ENCODE measurements around the gene DCDC2B.
"Not testable (repeated sequence)": the region's sequence is repeated elsewhere in the genome, so short reads cannot be mapped to it uniquely, and the experiment has no call there.

Gene DCDC2B

DNA sequence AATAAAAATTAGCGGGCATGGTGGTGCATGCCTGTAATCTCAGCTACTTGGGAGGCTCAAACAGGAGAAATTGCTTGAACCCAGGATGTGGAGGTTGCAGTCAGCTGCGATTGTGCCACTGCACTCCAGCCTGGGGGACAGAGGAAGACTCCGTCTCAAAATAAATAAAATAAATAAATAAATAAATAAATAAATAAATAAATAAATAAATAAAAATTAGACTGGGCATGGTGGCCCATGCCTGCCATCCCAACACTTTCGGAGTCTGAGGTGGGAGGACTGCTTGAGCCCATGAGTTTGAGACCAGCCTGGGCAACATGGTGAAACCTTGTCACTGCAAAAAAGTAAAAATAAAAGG is 54.3 kb downstream of the DCDC2B start:
- not testable (repeated sequence) for DNase-seq

DNA sequence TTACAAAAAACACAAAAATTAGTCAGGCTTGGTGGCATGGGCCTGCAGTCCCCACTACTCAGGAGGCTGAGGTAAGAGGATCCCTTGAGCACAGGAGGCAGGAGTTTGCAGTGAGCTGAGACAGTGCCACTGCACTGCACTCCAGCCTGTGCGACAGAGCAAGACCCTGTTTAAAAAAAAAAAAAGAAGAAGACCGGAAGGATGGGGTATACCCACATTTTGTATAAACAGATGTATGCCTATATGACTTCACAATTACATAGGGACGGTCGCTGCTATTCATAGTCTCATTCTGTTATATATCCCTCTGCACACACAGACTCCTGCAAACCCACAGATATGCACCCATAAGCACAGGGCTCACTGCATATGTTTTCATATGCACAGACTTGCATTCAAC is 54.9 kb downstream of the DCDC2B start:
- DNase-seq: no peak
